HepG2 (cell line): ENCODE results near the gene MRPL54. TPM values are rescaled to one million over a fixed set of nuclear protein-coding genes. Genes with fewer than 3 reads are reported as not detected.

Source experiments
- AKNA ChIP-seq: sonication (generic); formaldehyde crosslinking; IDR thresholded peaks from 2 replicates; pipeline ENCODE4 v1.4.0; 2020; ENCODE audit warnings: missing genetic modification reagents, borderline replicate concordance
- MXD4 ChIP-seq: IDR thresholded peaks from 2 replicates; pipeline ENCODE4 v1.6.1; 2016; ENCODE audit warnings: mild to moderate bottlenecking, missing biosample characterization, missing genetic modification reagents
- ZNF225 ChIP-seq: sonication (generic); formaldehyde crosslinking; IDR thresholded peaks from 2 replicates; pipeline ENCODE4 v1.4.0; 2020; ENCODE audit warnings: mild to moderate bottlenecking, missing genetic modification reagents
- ZNF350 ChIP-seq: sonication (generic); formaldehyde crosslinking; IDR thresholded peaks from 2 replicates; pipeline ENCODE4 v1.4.0; 2020; ENCODE audit warnings: mild to moderate bottlenecking, low read depth, missing genetic modification reagents, borderline replicate concordance
- ZNF468 ChIP-seq: sonication (generic); formaldehyde crosslinking; IDR thresholded peaks from 2 replicates; pipeline ENCODE4 v1.8.0; 2022; ENCODE audit warnings: mild to moderate bottlenecking, moderate library complexity, missing genetic modification reagents
- polyA plus RNA-seq, 8 experiments: library from polyadenylated mRNA; depleted of rRNA in 3 of 8; stranded (reverse) in 7 of 8; unstranded in 1 of 8; fragments of >200 nt; fragmentation: Illumina TruSeq in 4 of 8; extraction: Trizol in 4 of 8; gene quantifications; 2 replicates each; pipeline versions ENCODE4 v1.2.1 to v1.2.3, GENCODE V29; 2011 to 2016; ENCODE audit warnings: low read depth in 4 of 8, missing spikeins in 1 of 8, mixed read lengths in 1 of 8; ENCODE audit not compliant: insufficient read depth in 1 of 8
- total RNA-seq, 5 experiments: library from RNA; depleted of rRNA; stranded (reverse); fragments of >200 nt; fragmentation: Illumina TruSeq; extraction: Trizol; gene quantifications; 2 replicates each; pipeline ENCODE4 v1.2.3, GENCODE V29; 2016; ENCODE audit warnings: low read depth in 1 of 5
- TF ChIP-seq, protein P1 (sequence below): sonication (generic); formaldehyde crosslinking; IDR thresholded peaks from 2 replicates; pipeline ENCODE4 v1.5.1; 2020; ENCODE audit warnings: mild to moderate bottlenecking, moderate library complexity, missing genetic modification reagents
- TF ChIP-seq, protein P2 (sequence below): sonication (generic); formaldehyde crosslinking; IDR thresholded peaks from 2 replicates; pipeline ENCODE4 v1.4.0; 2020; ENCODE audit warnings: mild to moderate bottlenecking, missing genetic modification reagents
- TF ChIP-seq, protein P3 (sequence below): sonication (generic); formaldehyde crosslinking; IDR thresholded peaks from 2 replicates; pipeline ENCODE4 v1.8.0; 2023; ENCODE audit warnings: mild to moderate bottlenecking, missing genetic modification reagents
- TF ChIP-seq, protein P4 (sequence below): IDR thresholded peaks from 2 replicates; pipeline ENCODE4 v1.6.1; 2016; ENCODE audit warnings: low read depth, borderline replicate concordance

MRPL54 gene
- total and polyA plus RNA-seq, 2 of the 13 experiments (the other 11 are each of a cell fraction or from before 2014, with no cell fraction given): 36.8 to 66.9 TPM

DNA sequence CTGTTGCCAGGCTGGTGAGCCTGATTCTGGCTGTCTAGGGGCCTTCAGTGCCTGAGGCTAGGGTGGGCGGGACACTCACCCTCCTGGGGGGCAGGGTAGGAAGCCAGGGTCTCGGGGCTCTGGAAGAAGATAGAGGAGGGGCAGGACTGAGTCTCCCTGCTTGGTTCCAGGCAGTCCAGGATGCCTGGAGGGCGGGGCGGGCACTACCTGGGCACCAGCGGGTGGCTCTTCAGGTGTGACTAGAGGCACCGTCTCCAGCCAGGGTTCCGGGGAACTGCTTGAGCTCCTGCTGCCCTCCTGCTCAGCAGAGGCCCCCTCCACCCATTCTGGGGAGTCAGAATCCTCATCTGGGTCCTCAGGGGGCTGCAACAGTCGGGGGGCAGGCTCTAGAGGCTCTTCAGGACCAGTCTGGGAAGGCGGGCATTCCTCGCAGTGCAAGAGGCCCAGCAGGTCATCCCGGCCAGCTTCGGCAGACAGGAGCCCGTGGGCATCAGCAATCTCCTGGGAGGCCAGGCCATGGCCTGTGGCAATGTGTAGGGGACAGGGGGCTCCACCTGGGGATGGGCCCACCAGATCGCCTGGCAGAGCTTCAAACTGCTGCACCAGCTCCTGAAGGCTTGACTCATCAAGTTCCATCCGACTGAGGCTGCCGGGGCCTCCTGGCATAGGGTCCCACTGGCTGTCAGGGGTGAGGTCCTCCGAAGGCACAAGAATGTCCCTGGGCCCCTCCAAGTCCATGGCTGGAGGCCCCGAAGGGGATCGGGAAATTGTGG lies 2.8 kb upstream of the MRPL54 start (continued):
- TF ChIP-seq, protein P1, sequence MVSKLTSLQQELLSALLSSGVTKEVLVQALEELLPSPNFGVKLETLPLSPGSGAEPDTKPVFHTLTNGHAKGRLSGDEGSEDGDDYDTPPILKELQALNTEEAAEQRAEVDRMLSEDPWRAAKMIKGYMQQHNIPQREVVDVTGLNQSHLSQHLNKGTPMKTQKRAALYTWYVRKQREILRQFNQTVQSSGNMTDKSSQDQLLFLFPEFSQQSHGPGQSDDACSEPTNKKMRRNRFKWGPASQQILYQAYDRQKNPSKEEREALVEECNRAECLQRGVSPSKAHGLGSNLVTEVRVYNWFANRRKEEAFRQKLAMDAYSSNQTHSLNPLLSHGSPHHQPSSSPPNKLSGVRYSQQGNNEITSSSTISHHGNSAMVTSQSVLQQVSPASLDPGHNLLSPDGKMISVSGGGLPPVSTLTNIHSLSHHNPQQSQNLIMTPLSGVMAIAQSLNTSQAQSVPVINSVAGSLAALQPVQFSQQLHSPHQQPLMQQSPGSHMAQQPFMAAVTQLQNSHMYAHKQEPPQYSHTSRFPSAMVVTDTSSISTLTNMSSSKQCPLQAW: no peak
- TF ChIP-seq ZNF350 (CRISPR knock-in tag): no peak
- TF ChIP-seq MXD4: no peak
- TF ChIP-seq, protein P2, sequence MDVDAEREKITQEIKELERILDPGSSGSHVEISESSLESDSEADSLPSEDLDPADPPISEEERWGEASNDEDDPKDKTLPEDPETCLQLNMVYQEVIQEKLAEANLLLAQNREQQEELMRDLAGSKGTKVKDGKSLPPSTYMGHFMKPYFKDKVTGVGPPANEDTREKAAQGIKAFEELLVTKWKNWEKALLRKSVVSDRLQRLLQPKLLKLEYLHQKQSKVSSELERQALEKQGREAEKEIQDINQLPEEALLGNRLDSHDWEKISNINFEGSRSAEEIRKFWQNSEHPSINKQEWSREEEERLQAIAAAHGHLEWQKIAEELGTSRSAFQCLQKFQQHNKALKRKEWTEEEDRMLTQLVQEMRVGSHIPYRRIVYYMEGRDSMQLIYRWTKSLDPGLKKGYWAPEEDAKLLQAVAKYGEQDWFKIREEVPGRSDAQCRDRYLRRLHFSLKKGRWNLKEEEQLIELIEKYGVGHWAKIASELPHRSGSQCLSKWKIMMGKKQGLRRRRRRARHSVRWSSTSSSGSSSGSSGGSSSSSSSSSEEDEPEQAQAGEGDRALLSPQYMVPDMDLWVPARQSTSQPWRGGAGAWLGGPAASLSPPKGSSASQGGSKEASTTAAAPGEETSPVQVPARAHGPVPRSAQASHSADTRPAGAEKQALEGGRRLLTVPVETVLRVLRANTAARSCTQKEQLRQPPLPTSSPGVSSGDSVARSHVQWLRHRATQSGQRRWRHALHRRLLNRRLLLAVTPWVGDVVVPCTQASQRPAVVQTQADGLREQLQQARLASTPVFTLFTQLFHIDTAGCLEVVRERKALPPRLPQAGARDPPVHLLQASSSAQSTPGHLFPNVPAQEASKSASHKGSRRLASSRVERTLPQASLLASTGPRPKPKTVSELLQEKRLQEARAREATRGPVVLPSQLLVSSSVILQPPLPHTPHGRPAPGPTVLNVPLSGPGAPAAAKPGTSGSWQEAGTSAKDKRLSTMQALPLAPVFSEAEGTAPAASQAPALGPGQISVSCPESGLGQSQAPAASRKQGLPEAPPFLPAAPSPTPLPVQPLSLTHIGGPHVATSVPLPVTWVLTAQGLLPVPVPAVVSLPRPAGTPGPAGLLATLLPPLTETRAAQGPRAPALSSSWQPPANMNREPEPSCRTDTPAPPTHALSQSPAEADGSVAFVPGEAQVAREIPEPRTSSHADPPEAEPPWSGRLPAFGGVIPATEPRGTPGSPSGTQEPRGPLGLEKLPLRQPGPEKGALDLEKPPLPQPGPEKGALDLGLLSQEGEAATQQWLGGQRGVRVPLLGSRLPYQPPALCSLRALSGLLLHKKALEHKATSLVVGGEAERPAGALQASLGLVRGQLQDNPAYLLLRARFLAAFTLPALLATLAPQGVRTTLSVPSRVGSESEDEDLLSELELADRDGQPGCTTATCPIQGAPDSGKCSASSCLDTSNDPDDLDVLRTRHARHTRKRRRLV (CRISPR knock-in tag): no peak
- no peak for TF ChIP-seq AKNA
- TF ChIP-seq, protein P3, sequence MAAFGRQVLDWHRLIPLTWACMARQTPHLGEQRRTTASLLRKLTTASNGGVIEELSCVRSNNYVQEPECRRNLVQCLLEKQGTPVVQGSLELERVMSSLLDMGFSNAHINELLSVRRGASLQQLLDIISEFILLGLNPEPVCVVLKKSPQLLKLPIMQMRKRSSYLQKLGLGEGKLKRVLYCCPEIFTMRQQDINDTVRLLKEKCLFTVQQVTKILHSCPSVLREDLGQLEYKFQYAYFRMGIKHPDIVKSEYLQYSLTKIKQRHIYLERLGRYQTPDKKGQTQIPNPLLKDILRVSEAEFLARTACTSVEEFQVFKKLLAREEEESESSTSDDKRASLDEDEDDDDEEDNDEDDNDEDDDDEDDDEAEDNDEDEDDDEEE: no peak
- no peak for TF ChIP-seq ZNF468
- TF ChIP-seq, protein P4, sequence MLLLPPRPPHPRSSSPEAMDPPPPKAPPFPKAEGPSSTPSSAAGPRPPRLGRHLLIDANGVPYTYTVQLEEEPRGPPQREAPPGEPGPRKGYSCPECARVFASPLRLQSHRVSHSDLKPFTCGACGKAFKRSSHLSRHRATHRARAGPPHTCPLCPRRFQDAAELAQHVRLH (CRISPR knock-in tag): no peak
- no peak for TF ChIP-seq ZNF225 (CRISPR knock-in tag)
